HEK293T (cell line): ENCODE measurements around the gene UPF3B.

ENCODE experiments used
- FOXM1 ChIP-seq: fragments of 450-650 bp; IDR thresholded peaks from 2 replicates; pipeline ENCODE4 v1.6.1; 2017; ENCODE audit warnings: mild to moderate bottlenecking, borderline replicate concordance
- HDGF ChIP-seq: fragments of 450-650 bp; IDR thresholded peaks from 2 replicates; pipeline ENCODE4 v1.6.1; 2017; ENCODE audit warnings: antibody characterized with exemption, borderline replicate concordance
- NFRKB ChIP-seq: fragments of 450-650 bp; IDR thresholded peaks from 2 replicates; pipeline ENCODE4 v1.6.1; 2016; ENCODE audit warnings: mild to moderate bottlenecking, moderate library complexity
- SP1 ChIP-seq: fragments of 450-650 bp; IDR thresholded peaks from 2 replicates; pipeline ENCODE4 v1.6.1; 2017

- TF ChIP-seq NFRKB (no peak), FOXM1 (no peak), HDGF (no peak), SP1 (no peak)
Measured at GRCh38 chrX:119887721-119888425, 35.1 kb upstream of the UPF3B start.
